GM23338 (cell line): ENCODE results near the gene CDC42BPA. TPM values are rescaled to one million over a fixed set of nuclear protein-coding genes. Genes with fewer than 3 reads are reported as not detected.

Experiments used
- ATAC-seq: fragments of 200-7000 bp; cut with Tn5 transposase; 3 replicates; pipeline ENCODE4 v1.9.1; 2020
- DNase-seq: peaks from one replicate; pipeline ENCODE4 v3.0.0-alpha.2; 2015; ENCODE audit warnings: low spot score
- H2AFZ ChIP-seq: fragments of 200-600 bp; sonication (generic); 2 replicates; pipeline ENCODE4 v1.8.0; 2016; ENCODE audit warnings: antibody characterized with exemption, mild to moderate bottlenecking, moderate library complexity
- H3F3A ChIP-seq: fragments of 200-600 bp; sonication (generic); replicated peaks from 2 replicates; pipeline ENCODE4 v1.8.0; 2017; ENCODE audit warnings: antibody characterized with exemption, mixed run types, low read depth
- H3K27ac ChIP-seq: fragments of 200-600 bp; sonication (generic); 2 replicates; pipeline ENCODE4 v1.6.1; 2016; ENCODE audit warnings: low read depth
- H3K27me3 ChIP-seq: fragments of 200-600 bp; sonication (generic); 2 replicates; pipeline ENCODE4 v1.8.0; 2016; ENCODE audit warnings: mild to moderate bottlenecking, mixed run types, moderate library complexity; ENCODE audit not compliant: insufficient read depth
- H3K36me3 ChIP-seq: fragments of 200-600 bp; sonication (generic); 2 replicates; pipeline ENCODE4 v1.8.0; 2016; ENCODE audit warnings: mild to moderate bottlenecking; ENCODE audit not compliant: insufficient read depth
- H3K4me1 ChIP-seq: fragments of 200-600 bp; sonication (generic); 2 replicates; pipeline ENCODE4 v1.8.0; 2016; ENCODE audit warnings: mild to moderate bottlenecking, moderate library complexity; ENCODE audit not compliant: insufficient read depth
- H3K4me2 ChIP-seq: fragments of 200-600 bp; sonication (generic); 2 replicates; pipeline ENCODE4 v1.7.1; 2017; ENCODE audit warnings: mixed run types
- H3K4me3 ChIP-seq: fragments of 200-600 bp; sonication (generic); 2 replicates; pipeline ENCODE4 v1.6.1; 2016; ENCODE audit warnings: mixed run types
- H3K79me2 ChIP-seq: fragments of 200-600 bp; sonication (generic); replicated peaks from 2 replicates; pipeline ENCODE4 v1.8.0; 2017; ENCODE audit warnings: mild to moderate bottlenecking; ENCODE audit not compliant: insufficient read depth
- H3K9me2 ChIP-seq: fragments of 200-600 bp; sonication (generic); 2 replicates; pipeline ENCODE4 v1.8.0; 2017; ENCODE audit not compliant: insufficient read depth
- H4K20me1 ChIP-seq: fragments of 200-600 bp; sonication (generic); replicated peaks from 2 replicates; pipeline ENCODE4 v1.8.0; 2017; ENCODE audit warnings: mild to moderate bottlenecking; ENCODE audit not compliant: insufficient read depth
- H3K27ac Mint-ChIP-seq: 2 replicates; pipeline ENCODE4 v1.8.0; 2020; ENCODE audit warnings: inconsistent platforms, mild to moderate bottlenecking, moderate library complexity, mixed read lengths
- H3K27me3 Mint-ChIP-seq: 3 replicates; pipeline ENCODE4 v1.8.0; 2022; ENCODE audit warnings: low read depth, mild to moderate bottlenecking, moderate library complexity, mixed read lengths, inconsistent platforms; ENCODE audit not compliant: insufficient read depth, poor library complexity
- H3K36me3 Mint-ChIP-seq: 3 replicates; pipeline ENCODE4 v1.8.0; 2021; ENCODE audit warnings: low read depth, mild to moderate bottlenecking, inconsistent platforms, moderate library complexity, mixed read lengths
- H3K4me1 Mint-ChIP-seq: 3 replicates; pipeline ENCODE4 v1.8.0; 2020; ENCODE audit warnings: mild to moderate bottlenecking, inconsistent platforms, mixed read lengths
- H3K4me3 Mint-ChIP-seq: 3 replicates; pipeline ENCODE4 v1.8.0; 2021; ENCODE audit warnings: moderate library complexity, mild to moderate bottlenecking, inconsistent platforms, mixed read lengths
- H3K9me3 Mint-ChIP-seq: 3 replicates; pipeline ENCODE4 v1.8.0; 2020; ENCODE audit warnings: moderate library complexity, mild to moderate bottlenecking, inconsistent platforms, mixed read lengths
- CREB1 ChIP-seq: fragments of 250-450 bp; sonication (Bioruptor Pico); IDR thresholded peaks from 2 replicates; pipeline ENCODE4 v1.5.0; 2020; ENCODE audit warnings: low read depth, mild to moderate bottlenecking, moderate library complexity
- CTCF ChIP-seq, 2 experiments: fragments of 200-600 bp in 1 of 2; sonication (generic) in 1 of 2; conservative IDR thresholded peaks; 2 replicates each; pipeline versions ENCODE4 v1.5.1 to v1.6.1; 2016 to 2017; ENCODE audit warnings: antibody characterized with exemption in 2 of 2, low read depth in 2 of 2, mild to moderate bottlenecking in 2 of 2, moderate library complexity in 1 of 2
- ETS1 ChIP-seq: IDR thresholded peaks from 2 replicates; pipeline ENCODE4 v1.6.1; 2016; ENCODE audit warnings: antibody characterized with exemption
- EZH2 ChIP-seq: fragments of 200-600 bp; sonication (generic); IDR thresholded peaks from one replicate; pipeline ENCODE4 v1.8.0; 2017; ENCODE audit warnings: antibody characterized with exemption, mild to moderate bottlenecking, low read depth; ENCODE audit not compliant: unreplicated experiment
- EZH2phosphoT487 ChIP-seq: fragments of 200-600 bp; sonication (generic); IDR thresholded peaks from one replicate; pipeline ENCODE4 v1.8.1; 2018; ENCODE audit warnings: antibody characterized with exemption; ENCODE audit not compliant: unreplicated experiment
- JUNB ChIP-seq: IDR thresholded peaks from one replicate; pipeline ENCODE4 v1.6.1; 2016; ENCODE audit warnings: antibody characterized with exemption; ENCODE audit not compliant: unreplicated experiment
- NANOG ChIP-seq: IDR thresholded peaks from 2 replicates; pipeline ENCODE4 v1.6.1; 2016; ENCODE audit warnings: antibody characterized with exemption, borderline replicate concordance
- POLR2AphosphoS5 ChIP-seq: IDR thresholded peaks from 2 replicates; pipeline ENCODE4 v1.6.1; 2016; ENCODE audit warnings: antibody characterized with exemption, low read depth
- REST ChIP-seq: IDR thresholded peaks from one replicate; pipeline ENCODE4 v1.6.1; 2018; ENCODE audit warnings: antibody characterized with exemption; ENCODE audit not compliant: unreplicated experiment
- STAT1 ChIP-seq: IDR thresholded peaks from one replicate; pipeline ENCODE4 v1.6.1; 2016; ENCODE audit warnings: antibody characterized with exemption; ENCODE audit not compliant: unreplicated experiment
- ZNF114 ChIP-seq: fragments of 250-450 bp; sonication (Bioruptor Pico); IDR thresholded peaks from 2 replicates; pipeline ENCODE4 v1.5.0; 2020; ENCODE audit warnings: mild to moderate bottlenecking, moderate library complexity
- ZNF331 ChIP-seq: fragments of 250-450 bp; sonication (Bioruptor Pico); IDR thresholded peaks from 2 replicates; pipeline ENCODE4 v1.5.0; 2020; ENCODE audit warnings: low read depth, mild to moderate bottlenecking, moderate library complexity
- ZNF462 ChIP-seq: fragments of 250-450 bp; sonication (Bioruptor Pico); IDR thresholded peaks from 2 replicates; pipeline ENCODE4 v1.5.0; 2020; ENCODE audit warnings: mild to moderate bottlenecking, moderate library complexity
- polyA plus RNA-seq: library from polyadenylated mRNA; unstranded; fragments of >200 nt; fragmentation: Nextera tagmentation; extraction: Ambion mirVana; gene quantifications from 2 replicates; pipeline ENCODE4 v1.2.1, GENCODE V29; 2016
- total RNA-seq: library from RNA; depleted of rRNA; stranded (reverse); fragments of >200 nt; shearing (Covaris generic); gene quantifications from 2 replicates; pipeline ENCODE4 v1.2.3, GENCODE V29; 2014

CDC42BPA gene
- total and polyA plus RNA-seq, 2 experiments from 2014 or later: 17.7 to 40.1 TPM

- H3K79me2 ChIP-seq: no peaks in the 10 kb centered on the region
- no peak overlapping the region for H3K4me3 ChIP-seq
- H3F3A ChIP-seq: no peaks in the 10 kb centered on the region; the same call in 1 of the 2 replicates
- peaks cover 15% of the 10 kb centered on the region for H3K4me1 Mint-ChIP-seq
- H3K36me3 ChIP-seq: no peaks in the 10 kb centered on the region
- H3K4me1 ChIP-seq: no peaks in the 10 kb centered on the region
- H3K9me3 Mint-ChIP-seq: no peaks in the 10 kb centered on the region
- H3K4me3 Mint-ChIP-seq: no peak overlapping the region
- no peaks in the 10 kb centered on the region for H3K9me2 ChIP-seq
- no peaks in the 10 kb centered on the region; the same call in 1 of the 2 replicates for H4K20me1 ChIP-seq
- H3K4me2 ChIP-seq: no peak overlapping the region
- H3K36me3 Mint-ChIP-seq: peaks cover 21% of the 10 kb centered on the region
- H3K27ac Mint-ChIP-seq: no peak overlapping the region
- H3K27me3 Mint-ChIP-seq: peaks cover 19% of the 10 kb centered on the region
- no peaks in the 10 kb centered on the region for H3K27me3 ChIP-seq
- no peak for TF ChIP-seq POLR2AphosphoS5
- TF ChIP-seq STAT1: no peak
- no peak for TF ChIP-seq CREB1 (CRISPR knock-in tag)
- no peak for TF ChIP-seq ETS1
- TF ChIP-seq CTCF (conservative IDR thresholded peaks at IDR 0.05; ENCODE audit: low read depth in 2 of 2): no peak
- no peak for TF ChIP-seq EZH2phosphoT487
- TF ChIP-seq ZNF114: no peak
- no peak for TF ChIP-seq ZNF331 (CRISPR knock-in tag)
- no peak for TF ChIP-seq ZNF462 (CRISPR knock-in tag)
- no peak for TF ChIP-seq EZH2
- TF ChIP-seq REST: no peak
- TF ChIP-seq NANOG: no peak
- TF ChIP-seq JUNB: no peak
- no peak for DNase-seq
- H3K27ac ChIP-seq: no peak overlapping the region
- no peak for ATAC-seq
- H2AFZ ChIP-seq: no peak overlapping the region
These were observed 333.0 kb downstream of the CDC42BPA start for GRCh38 chr1:226985239-226985838.
